ENCODE measurements around the gene RNF114.

DNA sequence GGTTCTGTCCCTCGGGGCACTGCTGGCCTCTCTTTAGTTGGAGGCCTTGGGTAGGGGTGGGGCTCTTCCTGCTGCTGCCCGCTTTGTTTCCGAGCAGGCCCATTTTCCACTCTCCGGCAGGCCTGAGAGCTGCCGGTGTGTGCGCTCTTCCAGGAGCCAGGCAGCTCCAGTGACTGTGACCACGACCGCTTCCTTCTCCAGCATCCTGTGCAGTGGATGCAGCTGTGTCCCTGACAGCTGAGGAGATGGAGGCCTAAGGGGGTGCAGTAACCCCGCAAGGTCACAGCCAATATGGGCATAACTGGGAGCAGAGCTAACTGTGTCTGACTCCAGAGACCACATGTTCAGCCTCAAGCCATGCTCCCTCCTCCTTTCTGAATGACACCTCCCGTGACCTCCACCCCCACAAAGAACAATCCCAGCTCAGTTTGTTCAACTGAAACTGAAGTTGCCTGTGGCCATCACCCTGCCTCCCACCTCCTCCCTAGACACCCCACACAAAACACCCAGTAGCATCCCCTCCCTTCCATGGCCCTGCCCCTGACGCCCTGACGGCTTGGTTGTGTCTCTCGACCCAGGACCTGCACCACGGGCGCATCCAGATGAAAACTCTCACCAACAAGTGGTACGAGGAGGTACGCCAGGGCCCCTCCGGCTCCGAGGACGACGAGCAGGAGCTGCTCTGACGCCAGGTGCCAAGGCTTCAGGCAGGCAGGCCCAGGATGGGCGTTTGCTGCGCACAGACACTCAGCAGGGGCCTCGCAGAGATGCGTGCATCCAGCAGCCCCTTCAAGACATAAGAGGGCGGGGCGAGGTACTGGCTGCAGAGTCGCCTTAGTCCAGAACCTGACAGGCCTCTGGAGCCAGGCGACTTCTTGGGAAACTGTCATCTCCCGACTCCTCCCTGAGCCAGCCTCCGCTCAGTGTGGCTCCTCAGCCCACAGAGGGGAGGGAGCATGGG lies 48.7 kb upstream of the RNF114 start:
- no peak for TF ChIP-seq CTCF (IDR thresholded peaks at IDR 0.05)
- no peak for TF ChIP-seq POLR2A (IDR thresholded peaks at IDR 0.05; ENCODE audit: low read depth)
